ENCODE results near the gene KIF26B. TPM values are rescaled to one million over a fixed set of nuclear protein-coding genes. Genes with fewer than 3 reads are reported as not detected.

KIF26B gene
- total RNA-seq, 1 experiment from 2014 or later, result 2.3 TPM

DNA sequence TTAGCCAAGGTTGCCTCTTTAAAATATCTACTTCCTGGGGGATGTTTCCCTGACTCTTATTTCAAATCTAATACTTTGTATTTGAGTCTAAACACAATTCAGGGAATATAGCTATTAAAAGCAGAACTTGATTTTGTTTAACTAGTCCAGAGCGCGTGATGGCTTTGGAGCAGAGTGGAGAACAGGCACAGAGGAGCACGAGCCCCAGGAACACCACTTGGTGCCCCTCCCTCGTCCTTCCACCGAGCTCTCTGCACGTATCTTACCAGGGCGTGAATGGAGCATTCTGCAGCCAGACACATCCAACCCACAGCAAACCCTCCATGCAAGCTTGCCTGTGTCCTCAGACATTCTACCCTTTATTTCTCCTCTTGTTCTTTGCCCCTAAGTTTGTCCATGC, 14.1 kb downstream of the KIF26B start:
- no peak overlapping the region for H3K9ac ChIP-seq (ENCODE audit: low read length)
- H3K4me1 ChIP-seq (ENCODE audit: low read length), result no peaks in the 10 kb centered on the region
- no peaks in the 10 kb centered on the region for H3K36me3 ChIP-seq (ENCODE audit: insufficient read depth, low read length)
- no peaks in the 10 kb centered on the region for H3K79me2 ChIP-seq (ENCODE audit: low read length)
- H3K9me3 ChIP-seq (ENCODE audit: low read length), result no peaks in the 10 kb centered on the region
- H3K4me2 ChIP-seq (ENCODE audit: low read depth, low read length, poor library complexity, severe bottlenecking), result no peak overlapping the region
- no peak overlapping the region for H3K27ac ChIP-seq (ENCODE audit: low read length)
- no peaks in the 10 kb centered on the region for H3K9me2 ChIP-seq (replicated peaks; ENCODE audit: insufficient read depth, low read length)
- H3K27me3 ChIP-seq (ENCODE audit: low read length), result no peaks in the 10 kb centered on the region
- no peaks in the 10 kb centered on the region for H4K20me1 ChIP-seq (ENCODE audit: insufficient read depth, low read depth, low read length)
- H2AFZ ChIP-seq (ENCODE audit: low read length), result no peak overlapping the region
- no peak for DNase-seq
- H3K4me3 ChIP-seq (ENCODE audit: low read length), result no peak overlapping the region

GRCh38 chr1:245169376-245169775, 14.6 kb downstream of the KIF26B start:
- no peaks in the 10 kb centered on the region for H3K9me2 ChIP-seq (replicated peaks; ENCODE audit: insufficient read depth, low read length)

DNA sequence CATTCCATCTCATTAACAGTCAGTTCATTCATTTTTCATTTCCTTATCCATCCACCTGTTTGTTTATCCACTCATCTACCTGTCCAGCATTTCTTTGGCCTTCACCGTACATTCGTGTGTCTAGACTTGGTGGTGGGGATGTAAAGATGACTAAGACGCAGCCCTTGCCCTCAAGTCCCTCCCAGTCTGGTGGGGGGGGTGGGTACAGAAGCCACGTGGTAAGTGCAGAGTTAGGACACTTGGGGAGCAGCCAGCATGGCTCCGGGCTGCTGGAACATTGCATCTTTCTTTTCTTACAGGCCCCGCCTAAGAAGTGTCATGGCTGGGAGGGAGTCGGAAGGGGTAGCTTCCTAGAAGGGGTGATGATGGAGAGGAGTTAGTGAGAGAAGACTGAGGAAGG, 17.2 kb downstream of the KIF26B start:
- H4K20me1 ChIP-seq (ENCODE audit: insufficient read depth, low read depth, low read length), result no peaks in the 10 kb centered on the region
- H3K9me2 ChIP-seq (replicated peaks; ENCODE audit: insufficient read depth, low read length), result no peaks in the 10 kb centered on the region
- no peaks in the 10 kb centered on the region for H3K36me3 ChIP-seq (ENCODE audit: insufficient read depth, low read length)
- H3K9ac ChIP-seq (ENCODE audit: low read length), result no peak overlapping the region
- H2AFZ ChIP-seq (ENCODE audit: low read length), result no peak overlapping the region
- H3K27me3 ChIP-seq (ENCODE audit: low read length), result no peaks in the 10 kb centered on the region
- no peak overlapping the region for H3K4me2 ChIP-seq (ENCODE audit: low read depth, low read length, poor library complexity, severe bottlenecking)
- no peaks in the 10 kb centered on the region for H3K4me1 ChIP-seq (ENCODE audit: low read length)
- H3K79me2 ChIP-seq (ENCODE audit: low read length), result no peaks in the 10 kb centered on the region
- DNase-seq, result no peak
- H3K27ac ChIP-seq (ENCODE audit: low read length), result no peak overlapping the region
- no peaks in the 10 kb centered on the region for H3K9me3 ChIP-seq (ENCODE audit: low read length)
- no peak overlapping the region for H3K4me3 ChIP-seq (ENCODE audit: low read length)

More at GRCh38 chr1:245169376-245169775, 14.6 kb downstream of the KIF26B start:
- Histone ChIP-seq H3K79me2 (ENCODE audit: low read length) (no peaks in the 10 kb centered on the region), H2AFZ (ENCODE audit: low read length) (no peak overlapping the region), H3K9ac (ENCODE audit: low read length) (no peak overlapping the region), H3K9me3 (ENCODE audit: low read length) (no peaks in the 10 kb centered on the region), H3K27me3 (ENCODE audit: low read length) (no peaks in the 10 kb centered on the region), H3K4me2 (ENCODE audit: low read depth, low read length, poor library complexity, severe bottlenecking) (no peak overlapping the region), H3K4me1 (ENCODE audit: low read length) (no peaks in the 10 kb centered on the region), H4K20me1 (ENCODE audit: insufficient read depth, low read depth, low read length) (no peaks in the 10 kb centered on the region), H3K4me3 (ENCODE audit: low read length) (no peak overlapping the region), H3K27ac (ENCODE audit: low read length) (no peak overlapping the region), H3K36me3 (ENCODE audit: insufficient read depth, low read length) (no peaks in the 10 kb centered on the region)
- no peak for DNase-seq

- no peaks in the 10 kb centered on the region for H4K20me1 ChIP-seq (ENCODE audit: insufficient read depth, low read depth, low read length)
- no peak overlapping the region for H3K4me3 ChIP-seq (ENCODE audit: low read length)
- DNase-seq, result no peak
- H3K4me2 ChIP-seq (ENCODE audit: low read depth, low read length, poor library complexity, severe bottlenecking), result no peak overlapping the region
- no peaks in the 10 kb centered on the region for H3K27me3 ChIP-seq (ENCODE audit: low read length)
- H3K79me2 ChIP-seq (ENCODE audit: low read length), result no peaks in the 10 kb centered on the region
- H3K9ac ChIP-seq (ENCODE audit: low read length), result no peak overlapping the region
- H3K36me3 ChIP-seq (ENCODE audit: insufficient read depth, low read length), result no peaks in the 10 kb centered on the region
- no peak overlapping the region for H3K27ac ChIP-seq (ENCODE audit: low read length)
- no peaks in the 10 kb centered on the region for H3K9me2 ChIP-seq (replicated peaks; ENCODE audit: insufficient read depth, low read length)
- H3K4me1 ChIP-seq (ENCODE audit: low read length), result no peaks in the 10 kb centered on the region
- no peaks in the 10 kb centered on the region for H3K9me3 ChIP-seq (ENCODE audit: low read length)
- no peak overlapping the region for H2AFZ ChIP-seq (ENCODE audit: low read length)
Measured at GRCh38 chr1:245172829-245173228, 18.0 kb downstream of the KIF26B start.

DNA sequence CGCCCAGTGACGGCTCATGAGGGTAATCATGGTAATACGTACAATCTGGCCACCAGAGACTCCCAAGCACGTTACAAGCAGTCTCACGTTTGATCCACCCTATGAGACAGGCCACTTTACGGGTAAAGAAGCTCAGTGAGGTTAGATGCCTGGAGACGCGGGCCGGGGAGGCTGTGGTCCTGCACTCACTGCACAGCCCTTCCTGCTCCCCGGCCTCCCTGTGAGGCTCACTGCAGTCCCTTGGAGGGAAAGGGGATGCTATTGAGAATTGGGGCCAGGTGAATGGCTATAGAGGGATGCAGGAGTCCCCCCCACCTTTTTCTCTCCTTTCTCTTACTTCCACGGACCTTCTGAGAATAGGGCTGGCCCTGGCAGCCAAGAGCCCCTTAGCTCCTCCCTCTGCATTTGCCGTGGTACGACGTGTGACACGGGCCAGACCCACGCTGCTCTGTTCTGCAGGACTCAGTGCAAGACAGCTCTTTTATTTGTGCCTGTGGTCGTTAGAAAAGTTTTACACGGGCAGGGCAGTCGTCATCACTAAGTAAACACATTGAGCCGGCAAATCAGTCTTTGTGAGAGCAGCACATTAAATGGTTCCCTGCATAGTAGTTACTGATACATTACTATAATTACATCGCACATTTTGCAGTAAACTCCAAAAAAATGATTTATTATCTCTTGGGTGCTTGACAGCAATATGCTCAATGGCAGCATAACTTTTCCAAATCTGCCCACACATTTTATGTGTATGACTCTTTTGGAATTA, 18.8 kb downstream of the KIF26B start:
- Histone ChIP-seq H3K27me3 (ENCODE audit: low read length) (no peaks in the 10 kb centered on the region), H3K4me3 (ENCODE audit: low read length) (no peak overlapping the region), H3K4me1 (ENCODE audit: low read length) (no peaks in the 10 kb centered on the region), H4K20me1 (ENCODE audit: insufficient read depth, low read depth, low read length) (no peaks in the 10 kb centered on the region), H3K9me2 (replicated peaks; ENCODE audit: insufficient read depth, low read length) (no peaks in the 10 kb centered on the region), H3K9me3 (ENCODE audit: low read length) (no peaks in the 10 kb centered on the region), H2AFZ (ENCODE audit: low read length) (no peak overlapping the region), H3K4me2 (ENCODE audit: low read depth, low read length, poor library complexity, severe bottlenecking) (no peak overlapping the region), H3K9ac (ENCODE audit: low read length) (no peak overlapping the region), H3K36me3 (ENCODE audit: insufficient read depth, low read length) (no peaks in the 10 kb centered on the region), H3K79me2 (ENCODE audit: low read length) (no peaks in the 10 kb centered on the region), H3K27ac (ENCODE audit: low read length) (no peak overlapping the region)
- no peak for DNase-seq

- Histone ChIP-seq H3K4me1 (ENCODE audit: low read length) (no peaks in the 10 kb centered on the region), H3K79me2 (ENCODE audit: low read length) (no peaks in the 10 kb centered on the region), H3K4me3 (ENCODE audit: low read length) (no peak overlapping the region), H4K20me1 (ENCODE audit: insufficient read depth, low read depth, low read length) (no peaks in the 10 kb centered on the region), H3K36me3 (ENCODE audit: insufficient read depth, low read length) (no peaks in the 10 kb centered on the region), H2AFZ (ENCODE audit: low read length) (no peak overlapping the region), H3K27ac (ENCODE audit: low read length) (no peak overlapping the region), H3K9ac (ENCODE audit: low read length) (no peak overlapping the region), H3K9me2 (replicated peaks; ENCODE audit: insufficient read depth, low read length) (no peaks in the 10 kb centered on the region), H3K27me3 (ENCODE audit: low read length) (no peaks in the 10 kb centered on the region), H3K9me3 (ENCODE audit: low read length) (no peaks in the 10 kb centered on the region), H3K4me2 (ENCODE audit: low read depth, low read length, poor library complexity, severe bottlenecking) (no peak overlapping the region)
- DNase-seq, result no peak
Measured at GRCh38 chr1:245177071-245177900, 22.5 kb downstream of the KIF26B start.

DNA sequence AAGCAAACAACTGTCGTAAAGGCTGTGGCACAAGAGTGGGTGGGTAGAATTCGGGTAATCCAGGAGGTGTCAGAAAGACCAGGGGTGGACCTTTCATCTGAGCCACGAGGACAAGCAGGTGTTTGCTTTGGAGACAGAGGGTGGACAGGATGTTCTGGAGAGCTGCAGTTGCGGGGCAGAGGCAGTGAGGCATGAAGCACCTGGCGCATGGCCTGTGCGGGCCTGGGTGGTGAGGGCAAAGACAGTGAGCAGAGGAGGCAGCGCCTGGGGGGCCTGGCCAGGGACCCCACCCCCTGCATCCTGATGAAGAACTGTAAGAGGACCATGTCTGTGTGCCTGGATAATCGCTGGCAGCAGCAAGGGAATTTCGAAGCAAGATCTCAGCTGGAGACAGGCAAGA, 24.9 kb downstream of the KIF26B start:
- no peaks in the 10 kb centered on the region for H4K20me1 ChIP-seq (ENCODE audit: insufficient read depth, low read depth, low read length)
- no peak overlapping the region for H3K4me3 ChIP-seq (ENCODE audit: low read length)
- no peak overlapping the region for H3K9ac ChIP-seq (ENCODE audit: low read length)
- no peaks in the 10 kb centered on the region for H3K36me3 ChIP-seq (ENCODE audit: insufficient read depth, low read length)
- no peaks in the 10 kb centered on the region for H3K9me2 ChIP-seq (replicated peaks; ENCODE audit: insufficient read depth, low read length)
- DNase-seq, result no peak
- H3K79me2 ChIP-seq (ENCODE audit: low read length), result no peaks in the 10 kb centered on the region
- H3K9me3 ChIP-seq (ENCODE audit: low read length), result no peaks in the 10 kb centered on the region
- H2AFZ ChIP-seq (ENCODE audit: low read length), result no peak overlapping the region
- H3K27me3 ChIP-seq (ENCODE audit: low read length), result no peaks in the 10 kb centered on the region
- H3K4me2 ChIP-seq (ENCODE audit: low read depth, low read length, poor library complexity, severe bottlenecking), result no peak overlapping the region
- no peaks in the 10 kb centered on the region for H3K4me1 ChIP-seq (ENCODE audit: low read length)
- H3K27ac ChIP-seq (ENCODE audit: low read length), result no peak overlapping the region

DNA sequence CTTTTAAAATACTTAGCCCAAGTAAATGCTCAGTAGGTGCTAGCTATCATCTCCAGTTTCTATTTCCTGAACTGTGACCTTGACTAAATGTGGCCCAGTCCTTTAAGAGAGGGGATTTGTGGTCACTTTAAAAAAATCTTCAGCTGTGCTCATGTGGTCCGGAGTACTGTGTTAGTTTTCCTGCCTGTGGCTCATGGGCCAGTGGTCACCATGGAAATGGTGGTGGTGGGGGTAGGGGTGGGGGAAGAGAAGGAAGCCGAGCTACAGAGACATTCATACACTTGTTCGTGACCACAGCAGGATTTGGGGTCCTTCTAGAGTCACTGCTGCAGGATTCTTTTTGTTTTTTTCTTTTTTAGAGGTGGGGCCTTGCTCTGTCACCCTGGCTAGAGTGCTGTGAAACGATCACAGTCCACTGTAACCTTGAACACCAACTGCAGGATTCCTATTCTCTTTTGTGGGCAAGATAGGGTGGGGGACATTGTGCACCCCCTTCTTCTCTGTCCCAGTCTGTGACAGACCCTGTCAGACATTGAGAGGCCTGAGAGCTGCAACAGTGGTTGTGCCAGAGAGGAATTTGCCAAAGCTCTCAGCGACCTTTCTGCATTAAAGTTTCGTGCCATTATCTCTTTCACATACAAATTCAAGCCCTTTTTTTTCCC, 25.8 kb downstream of the KIF26B start:
- DNase-seq, result no peak
- Histone ChIP-seq H3K9me3 (ENCODE audit: low read length) (no peaks in the 10 kb centered on the region), H3K79me2 (ENCODE audit: low read length) (no peaks in the 10 kb centered on the region), H3K27ac (ENCODE audit: low read length) (no peak overlapping the region), H3K27me3 (ENCODE audit: low read length) (no peaks in the 10 kb centered on the region), H3K4me3 (ENCODE audit: low read length) (no peak overlapping the region), H3K9ac (ENCODE audit: low read length) (no peak overlapping the region), H4K20me1 (ENCODE audit: insufficient read depth, low read depth, low read length) (no peaks in the 10 kb centered on the region), H2AFZ (ENCODE audit: low read length) (no peak overlapping the region), H3K36me3 (ENCODE audit: insufficient read depth, low read length) (no peaks in the 10 kb centered on the region), H3K4me2 (ENCODE audit: low read depth, low read length, poor library complexity, severe bottlenecking) (no peak overlapping the region), H3K9me2 (replicated peaks; ENCODE audit: insufficient read depth, low read length) (no peaks in the 10 kb centered on the region), H3K4me1 (ENCODE audit: low read length) (no peaks in the 10 kb centered on the region)
